SHP77 (cell line): ENCODE measurements around the gene MRPS10.
A peak's percentile ranks its signal among the peaks of the same experiment; 100 is the strongest.
"Not testable (repeated sequence)": the region's sequence is repeated elsewhere in the genome, so short reads cannot be mapped to it uniquely, and the experiment has no call there.

Source experiments
- DNase-seq, 2 experiments: peaks; one replicate each; lab custom pipeline; 2025; lab: John Stamatoyannopoulos, UW

The MRPS10 gene

GRCh38 chr6:42176981-42177380 is 40.7 kb downstream of the MRPS10 start:
- no peak for DNase-seq

DNA sequence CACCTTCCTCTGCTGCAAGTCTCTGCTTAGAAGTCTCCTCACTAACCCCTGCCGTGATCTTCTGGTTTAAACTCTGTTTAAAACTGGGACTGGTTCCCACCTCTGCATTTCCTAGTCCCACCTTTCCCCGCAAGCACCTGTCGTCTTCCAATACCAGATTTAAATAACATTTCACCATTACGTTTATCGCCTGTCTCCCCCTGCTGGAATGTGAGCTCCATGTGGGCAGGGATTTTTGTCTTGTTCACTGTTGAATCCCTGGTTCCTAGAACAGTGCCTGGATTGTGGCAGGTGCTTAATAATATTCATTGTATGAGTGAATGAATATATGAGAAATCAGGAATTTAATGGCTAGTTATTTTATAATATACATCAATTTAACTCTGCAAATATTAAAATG is 41.8 kb downstream of the MRPS10 start:
- DNase-seq: no peak

DNA sequence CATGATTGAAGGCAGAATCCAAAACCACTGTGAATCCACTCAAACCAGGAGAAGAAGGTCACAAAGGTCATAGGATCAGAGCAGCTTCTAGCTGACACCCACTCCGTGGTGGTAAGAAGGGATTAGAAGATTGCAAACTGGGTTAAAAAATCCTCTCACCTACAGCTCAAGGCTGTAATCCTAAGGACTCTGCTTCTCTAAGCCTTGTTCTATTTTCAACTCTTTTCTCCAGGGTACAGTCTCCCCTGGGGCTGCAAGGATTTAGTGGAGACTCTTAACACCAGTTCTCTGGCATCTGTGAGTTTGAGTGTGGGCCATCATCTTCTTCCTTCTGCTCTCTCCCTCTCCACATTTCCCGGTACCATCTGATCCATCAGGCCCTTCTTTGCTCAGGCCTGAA is 44.6 kb downstream of the MRPS10 start, which contains the start of gene GUCA1A:
GUCA1A (plus strand) TSS at position 264 of the 400 bp plus-strand sequence. CDS start 250 bp downstream, outside the sequence.
- no peak for DNase-seq

GRCh38 chr6:42171813-42172581 is 45.7 kb downstream of the MRPS10 start:
- no peak for DNase-seq

DNA sequence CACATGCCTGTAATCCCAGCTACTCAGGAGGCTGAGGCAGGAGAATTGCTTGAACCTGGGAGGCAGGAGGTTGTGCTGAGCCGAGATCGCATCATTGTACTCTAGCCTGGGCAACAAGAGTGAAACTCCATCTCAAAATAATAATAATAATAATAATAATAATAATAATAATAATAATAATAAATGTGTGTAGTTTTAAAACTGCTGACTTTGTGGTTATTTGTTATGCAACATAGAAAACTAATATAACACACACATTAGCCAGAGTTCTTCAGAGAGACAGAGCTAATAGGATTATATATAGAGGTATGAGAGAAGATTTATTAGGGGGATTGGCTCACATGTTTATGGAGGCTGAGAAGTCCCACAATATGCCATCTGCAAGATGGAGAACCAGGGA is 47.9 kb downstream of the MRPS10 start:
- DNase-seq: not testable (repeated sequence)

- DNase-seq: no peak
Observed at GRCh38 chr6:42168650-42169049, 49.0 kb downstream of the MRPS10 start.

DNA sequence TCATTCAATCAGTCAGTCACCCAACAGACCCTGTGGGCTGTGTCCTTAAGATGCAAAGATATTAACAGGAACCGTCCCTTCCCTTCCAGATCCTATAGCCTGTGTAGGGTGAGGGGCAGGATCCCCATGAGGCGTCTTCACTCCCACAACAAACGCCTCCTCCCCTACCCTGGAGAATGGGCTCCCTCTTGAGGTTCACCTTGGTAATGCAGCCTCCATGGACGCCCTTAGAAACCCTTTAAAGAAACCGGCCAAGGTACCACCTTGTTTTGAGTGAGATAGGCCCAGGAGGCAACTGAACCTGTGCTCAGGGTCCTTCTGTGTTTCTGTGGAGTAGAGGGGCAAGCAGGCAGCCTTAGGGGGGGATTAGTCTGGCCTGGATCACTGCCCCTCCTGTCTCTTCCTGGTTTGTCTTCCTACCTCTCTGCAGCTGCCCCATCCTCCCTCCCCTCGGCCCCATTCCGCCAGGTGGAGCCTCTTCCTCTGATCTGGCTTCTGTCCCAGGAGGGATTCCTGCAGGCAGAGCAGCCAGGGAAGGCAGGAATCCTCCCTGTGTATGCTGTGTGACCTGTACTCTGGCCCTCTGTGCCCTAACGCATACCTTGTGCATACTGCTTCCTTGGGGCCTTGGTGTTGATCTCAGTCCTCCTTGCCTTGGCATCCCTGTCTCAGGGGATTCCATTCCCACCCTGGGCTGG is 51.1 kb downstream of the MRPS10 start:
- DNase-seq: peak; percentile 75 to 78

DNA sequence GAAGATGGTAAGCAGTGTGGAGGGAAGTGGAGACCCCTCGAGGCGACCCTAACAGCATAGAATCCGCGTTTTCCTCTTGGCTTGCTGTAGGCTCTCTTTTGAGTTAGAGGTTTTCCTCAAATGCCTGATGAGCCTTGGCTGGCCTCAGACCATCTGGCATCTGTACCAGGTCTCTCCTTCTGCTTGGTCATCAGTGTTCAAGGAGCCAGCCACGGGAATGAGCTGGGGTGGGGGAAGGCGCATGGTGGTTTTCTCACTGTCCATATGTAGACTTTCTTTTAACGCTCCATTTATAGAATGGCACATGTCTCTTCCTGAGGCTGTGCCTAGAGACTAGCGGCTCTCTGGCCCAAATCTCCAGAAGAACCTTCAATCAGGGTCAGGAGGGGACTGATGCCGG is 52.6 kb downstream of the MRPS10 start:
- no peak for DNase-seq

DNA sequence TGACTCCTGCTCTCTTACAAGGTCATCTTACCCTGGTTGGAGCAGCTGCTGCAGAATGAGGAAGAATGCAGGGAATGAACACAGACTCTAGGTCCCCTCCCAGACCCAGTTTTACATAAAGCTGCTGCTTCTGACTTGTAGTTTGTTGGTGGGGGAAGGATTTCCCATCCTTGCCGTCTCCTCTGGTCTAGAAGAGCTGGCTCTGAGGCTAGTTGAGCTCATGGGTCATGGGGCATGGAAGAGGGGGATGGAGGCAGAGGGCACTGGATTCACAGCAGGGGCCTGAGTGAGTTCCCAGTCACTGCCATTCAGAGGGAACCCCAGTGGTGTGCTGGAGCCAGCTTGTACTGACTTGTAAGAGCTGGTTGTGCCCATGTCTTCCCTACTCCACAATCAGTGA is 53.7 kb downstream of the MRPS10 start:
- no peak for DNase-seq

GRCh38 chr6:42162812-42163211 is 54.8 kb downstream of the MRPS10 start:
- DNase-seq: no peak

- DNase-seq: no peak
Observed at GRCh38 chr6:42162384-42162783, 55.3 kb downstream of the MRPS10 start.

- no peak for DNase-seq
Observed at GRCh38 chr6:42159431-42160024, 58.1 kb downstream of the MRPS10 start.

DNA sequence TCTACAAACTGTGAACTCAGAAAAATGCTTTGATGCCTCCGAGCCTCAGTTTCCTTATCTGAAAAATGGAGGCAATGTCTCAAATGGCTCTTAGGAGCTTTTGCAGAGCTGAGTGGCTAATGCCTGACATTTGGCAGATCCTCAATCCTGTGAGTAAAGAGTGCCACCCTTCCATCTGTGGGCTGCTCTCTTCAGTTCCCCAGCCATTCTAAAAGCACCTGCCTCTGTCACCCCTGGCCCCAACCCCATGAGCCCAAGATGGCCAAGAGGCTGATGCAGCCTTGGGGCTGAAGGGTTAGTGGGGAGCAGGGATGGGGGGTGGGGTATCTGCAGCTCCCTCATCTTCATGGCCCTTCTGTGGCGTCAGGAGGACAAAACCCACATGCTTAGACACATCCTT is 59.0 kb downstream of the MRPS10 start:
- DNase-seq: no peak

DNA sequence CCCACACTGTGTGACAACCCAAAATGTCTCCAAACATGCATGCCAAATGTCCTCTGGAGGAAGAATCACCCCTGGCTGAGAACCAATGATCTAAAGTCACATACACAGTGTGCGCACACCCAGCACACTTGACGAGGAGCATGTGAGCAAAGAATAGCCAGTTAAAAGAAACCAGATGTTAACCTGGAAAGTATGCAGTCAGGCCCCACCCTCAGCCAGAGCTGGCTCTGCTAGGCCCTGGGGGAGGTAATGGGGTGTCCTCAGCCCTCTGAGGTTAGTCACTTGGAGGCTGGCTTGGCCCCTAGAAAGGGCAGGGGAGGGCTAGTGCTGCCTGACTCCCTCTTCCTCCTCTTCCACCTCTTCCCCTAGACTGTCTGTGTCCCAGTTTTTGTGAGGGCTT is 59.6 kb downstream of the MRPS10 start:
- no peak for DNase-seq
